Measurements from ENCODE around the gene APRT. TPM values are rescaled to one million over a fixed set of nuclear protein-coding genes. Genes with fewer than 3 reads are reported as not detected.

APRT gene
- total and polyA plus RNA-seq, 10 of the 15 experiments (the other 5 are each of a cell fraction or from before 2014, with no cell fraction given), result 30.6 to 495 (median 166) TPM

- TF ChIP-seq SIX5 (IDR thresholded peaks at IDR 0.05; ENCODE audit: low read depth, low read length, severe bottlenecking) (no peak), ATF2 (IDR thresholded peaks at IDR 0.05; ENCODE audit: low read length) (no peak), STAT3 (IDR thresholded peaks at IDR 0.05; ENCODE audit: low read depth, low read length) (no peak), NR2C2 (IDR thresholded peaks at IDR 0.05; ENCODE audit: borderline replicate concordance, control insufficient read depth, insufficient read length, low read depth) (no peak)
These were observed 31.1 kb upstream of the APRT start (continued) for GRCh38 chr16:88842806-88843205.

GRCh38 chr16:88842308-88842756 lies 30.6 kb upstream of the APRT start:
- H3K4me1 ChIP-seq (ENCODE audit: control insufficient read depth, insufficient read depth, low read length), result no peaks in the 10 kb centered on the region
- no peaks in the 10 kb centered on the region for H3K27me3 ChIP-seq (replicated peaks in 1 of 2; ENCODE audit: control insufficient read depth in 2 of 2, insufficient read depth in 2 of 2, low read length in 1 of 2)
- H2AFZ ChIP-seq (ENCODE audit: control insufficient read depth, low read depth, low read length), result no peak overlapping the region
- SMC1A ChIA-PET (ENCODE audit: uncharacterized antibody, unreplicated experiment), result no interaction called here
- in situ Hi-C loops (cut with MboI) (no loop called here), intact Hi-C loops (cut with micrococcal nuclease; ENCODE audit: unreplicated experiment) (no loop called here)
- ATAC-seq, result no peak
- RAD21 ChIA-PET (ENCODE audit: unreplicated experiment), result no interaction called here
- no TSS peak for BruUV-seq (replicated peaks)
- TF ChIP-seq MYB (IDR thresholded peaks at IDR 0.05; ENCODE audit: borderline replicate concordance, low read depth, low read length) (no peak), NFIC (IDR thresholded peaks at IDR 0.05; ENCODE audit: low read depth, low read length) (no peak), SUPT20H (IDR thresholded peaks at IDR 0.05; ENCODE audit: borderline replicate concordance, control insufficient read depth, low read depth, low read length) (no peak), MTA2 (IDR thresholded peaks at IDR 0.05; ENCODE audit: low read depth) (no peak), NFYA (IDR thresholded peaks at IDR 0.05; ENCODE audit: borderline replicate concordance, low read depth, low read length) (no peak), ETV6 (conservative IDR thresholded peaks at IDR 0.05 in 1 of 2, IDR thresholded peaks at IDR 0.05 in 1 of 2; ENCODE audit: borderline replicate concordance in 1 of 2, low read depth in 1 of 2) (no peak), ZBTB40 (IDR thresholded peaks at IDR 0.05; ENCODE audit: borderline replicate concordance) (no peak), NFYB (IDR thresholded peaks at IDR 0.05; ENCODE audit: insufficient read depth, low read depth, low read length) (no peak)
- H3K4me3 ChIP-seq, result no peak overlapping the region
- no peaks in the 10 kb centered on the region; a peak in 1 of 4 replicates for H3K36me3 ChIP-seq (ENCODE audit: control insufficient read depth in 2 of 2, insufficient read depth in 2 of 2, low read length in 1 of 2)
- no peak for FAIRE-seq
- H3K79me2 ChIP-seq (ENCODE audit: control insufficient read depth, insufficient read depth, low read length), result no peaks in the 10 kb centered on the region
- no peaks in the 10 kb centered on the region for H4K20me1 ChIP-seq (ENCODE audit: control insufficient read depth, insufficient read depth)
- H3K27ac ChIP-seq (ENCODE audit: control insufficient read depth, insufficient read depth), result no peak overlapping the region
- POLR2A ChIA-PET, result no interaction called here
- H3K4me2 ChIP-seq (ENCODE audit: control insufficient read depth, insufficient read depth), result no peak overlapping the region
- no peak for DNase-seq (ENCODE audit: low read depth, low spot score)
- no peak overlapping the region for H3K9ac ChIP-seq (ENCODE audit: control insufficient read depth, insufficient read depth, low read length)
- CTCF ChIA-PET, result no interaction called here
- 86% methylated on average over 15 of the region's 15 CpGs for WGBS (ENCODE audit: insufficient coverage, insufficient replicate concordance, low lambda C conversion rate, missing lambda C conversion rate)
- H3K9me3 ChIP-seq (replicated peaks; ENCODE audit: control insufficient read depth, insufficient read depth, low read length), result no peaks in the 10 kb centered on the region

All from GM12878 (cell line).